Activated CD4-positive, alpha-beta T cell treated with anti-CD3 and anti-CD28 coated beads, Interleukin-2, amount 10 ng/mL, durations not matched to agents 24 days and 14 days (primary cell): ENCODE data around the gene XRN1. TPM values are rescaled to one million over a fixed set of nuclear protein-coding genes. Genes with fewer than 3 reads are reported as not detected.
"Not testable (repeated sequence)": the region's sequence is repeated elsewhere in the genome, so short reads cannot be mapped to it uniquely, and the experiment has no call there.

ENCODE experiments used
- DNase-seq: peaks from one replicate; pipeline ENCODE4 v3.0.0; 2022
- H3K27ac Mint-ChIP-seq: one replicate; pipeline ENCODE4 v1.8.0; 2022; ENCODE audit warnings: mild to moderate bottlenecking, mixed read lengths
- H3K27me3 Mint-ChIP-seq: one replicate; pipeline ENCODE4 v1.8.0; 2022; ENCODE audit warnings: mixed read lengths
- H3K36me3 Mint-ChIP-seq: one replicate; pipeline ENCODE4 v1.8.0; 2022; ENCODE audit warnings: low read depth, mild to moderate bottlenecking, mixed read lengths
- H3K4me1 Mint-ChIP-seq: one replicate; pipeline ENCODE4 v1.8.0; 2021; ENCODE audit warnings: mixed read lengths
- H3K4me3 Mint-ChIP-seq: one replicate; pipeline ENCODE4 v1.8.0; 2022; ENCODE audit warnings: mild to moderate bottlenecking, moderate library complexity, mixed read lengths
- H3K9me3 Mint-ChIP-seq: one replicate; pipeline ENCODE4 v1.8.0; 2021; ENCODE audit warnings: mixed read lengths
- intact Hi-C: fragments of 100-400 bp; cut with micrococcal nuclease; formaldehyde crosslinking; loops from one replicate; pipeline ENCODE4 v1.15.1; 2023
- total RNA-seq: library from RNA; stranded (reverse); gene quantifications from 2 replicates; pipeline ENCODE4 v1.2.3, GENCODE V29; 2022

XRN1 gene
- total RNA-seq, 1 donor from 2014 or later, result 49.5 TPM

DNA sequence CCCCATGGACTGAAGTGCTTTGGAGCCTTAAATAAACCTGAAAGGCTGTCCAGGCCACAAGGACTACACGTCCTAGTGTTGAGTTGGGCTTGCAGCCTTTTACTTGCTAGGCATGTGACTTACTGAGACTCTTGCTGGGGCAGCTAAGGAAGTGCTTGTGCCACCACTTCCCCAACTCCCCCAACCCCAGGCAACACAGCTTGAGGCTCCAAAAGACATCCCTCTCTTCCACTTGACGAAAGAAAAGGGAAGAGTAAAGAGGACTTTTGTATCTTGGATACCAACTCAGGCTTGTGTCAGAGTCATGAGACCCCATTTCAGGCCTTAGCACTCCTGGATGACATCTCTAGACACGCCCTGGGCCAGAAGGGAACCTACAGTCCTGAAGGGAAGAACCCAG, 109.8 kb downstream of the XRN1 start:
- Mint-ChIP-seq H3K27ac (no peak overlapping the region), H3K36me3 (peaks cover 70% of the 10 kb centered on the region), H3K9me3 (peaks cover 22% of the 10 kb centered on the region), H3K27me3 (no peaks in the 10 kb centered on the region), H3K4me3 (no peak overlapping the region), H3K4me1 (peaks cover 3% of the 10 kb centered on the region)
- intact Hi-C loops, result no loop called here
- DNase-seq, result no peak

GRCh38 chr3:142332390-142332789, 115.4 kb downstream of the XRN1 start:
- H3K36me3 Mint-ChIP-seq, result peaks cover 51% of the 10 kb centered on the region
- no peaks in the 10 kb centered on the region for H3K27me3 Mint-ChIP-seq
- H3K27ac Mint-ChIP-seq, result no peak overlapping the region
- intact Hi-C loops, result no loop called here
- H3K4me1 Mint-ChIP-seq, result no peaks in the 10 kb centered on the region
- DNase-seq, result no peak
- no peak overlapping the region for H3K4me3 Mint-ChIP-seq
- no peaks in the 10 kb centered on the region for H3K9me3 Mint-ChIP-seq

- Mint-ChIP-seq H3K36me3 (peaks cover 69% of the 10 kb centered on the region), H3K9me3 (peaks cover 21% of the 10 kb centered on the region)
- DNase-seq, intact Hi-C loops, H3K27ac Mint-ChIP-seq, H3K4me1 Mint-ChIP-seq, H3K4me3 Mint-ChIP-seq, H3K27me3 Mint-ChIP-seq: not testable (repeated sequence)
Measured at GRCh38 chr3:142324275-142324953, 123.4 kb downstream of the XRN1 start.

GRCh38 chr3:142319912-142320311, 127.9 kb downstream of the XRN1 start:
- no peak overlapping the region for H3K4me3 Mint-ChIP-seq
- no peak for DNase-seq
- no peaks in the 10 kb centered on the region for H3K27me3 Mint-ChIP-seq
- H3K9me3 Mint-ChIP-seq, result no peaks in the 10 kb centered on the region
- peaks cover 4% of the 10 kb centered on the region for H3K4me1 Mint-ChIP-seq
- peaks cover 54% of the 10 kb centered on the region for H3K36me3 Mint-ChIP-seq
- H3K27ac Mint-ChIP-seq, result no peak overlapping the region
- intact Hi-C loops, result no loop called here

DNA sequence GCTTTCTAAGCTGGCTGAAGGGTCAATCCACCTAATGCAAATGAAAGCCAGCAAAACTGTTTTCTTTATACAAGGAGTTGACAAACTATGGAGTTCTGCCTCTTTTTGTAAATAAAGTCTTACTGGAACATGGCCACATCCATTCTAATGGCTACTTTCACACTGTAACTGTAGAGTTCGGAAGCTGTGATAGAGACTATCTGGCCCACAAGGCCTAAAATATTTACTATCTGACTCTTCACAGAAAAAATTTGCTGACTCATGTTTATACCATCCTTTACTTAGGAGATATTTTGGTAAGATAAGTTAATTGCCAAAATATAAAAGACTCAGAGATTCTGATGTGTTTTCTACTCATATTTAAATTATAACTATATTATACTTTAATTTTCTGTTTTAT, 128.7 kb downstream of the XRN1 start:
- no peak overlapping the region for H3K27ac Mint-ChIP-seq
- no peaks in the 10 kb centered on the region for H3K9me3 Mint-ChIP-seq
- peaks cover 4% of the 10 kb centered on the region for H3K4me1 Mint-ChIP-seq
- peaks cover 46% of the 10 kb centered on the region for H3K36me3 Mint-ChIP-seq
- intact Hi-C loops, result no loop called here
- no peak for DNase-seq
- no peak overlapping the region for H3K4me3 Mint-ChIP-seq
- H3K27me3 Mint-ChIP-seq, result no peaks in the 10 kb centered on the region

DNA sequence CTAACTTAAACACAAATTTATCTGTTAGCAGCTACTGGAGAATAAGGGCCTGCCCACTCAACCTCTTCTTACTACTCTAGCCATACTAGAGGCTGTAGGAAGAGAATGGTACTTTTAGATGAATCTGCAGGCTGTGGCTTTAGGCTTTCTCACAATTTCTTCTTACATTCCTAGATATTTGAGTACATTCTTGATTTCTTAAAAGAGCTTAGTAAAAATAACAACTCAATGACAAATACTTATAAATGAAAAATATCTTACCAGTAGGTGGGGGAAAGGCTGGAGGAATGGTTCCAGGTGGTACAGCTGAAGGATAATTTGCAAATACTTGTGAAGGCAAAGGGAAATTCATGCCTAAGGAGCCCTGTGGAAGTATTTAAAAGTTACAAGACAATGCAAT, 129.5 kb downstream of the XRN1 start:
- peaks cover 49% of the 10 kb centered on the region for H3K36me3 Mint-ChIP-seq
- DNase-seq, result no peak
- H3K27me3 Mint-ChIP-seq, result no peaks in the 10 kb centered on the region
- H3K27ac Mint-ChIP-seq, result no peak overlapping the region
- H3K9me3 Mint-ChIP-seq, result no peaks in the 10 kb centered on the region
- H3K4me1 Mint-ChIP-seq, result peaks cover 4% of the 10 kb centered on the region
- no peak overlapping the region for H3K4me3 Mint-ChIP-seq
- intact Hi-C loops, result no loop called here

DNA sequence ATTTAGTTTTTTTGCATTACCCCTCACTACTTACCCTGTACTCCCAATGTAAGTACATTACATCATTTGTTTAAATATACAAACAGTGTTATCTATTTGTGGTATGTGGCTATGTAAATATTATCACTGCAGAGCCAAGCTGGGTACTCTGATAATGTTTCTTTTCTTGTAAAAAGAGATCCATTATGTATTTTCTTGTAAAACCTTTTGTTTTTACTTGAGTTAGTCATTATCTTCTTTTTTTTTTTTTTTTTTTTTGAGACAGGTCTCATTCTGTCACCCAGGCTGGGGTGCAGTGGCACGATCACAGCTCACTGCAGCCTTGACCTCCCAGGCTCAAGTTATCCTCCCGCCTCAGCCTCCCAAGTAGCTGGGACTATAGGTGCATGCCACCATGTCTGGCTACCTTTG, 131.9 kb downstream of the XRN1 start:
- H3K9me3 Mint-ChIP-seq, intact Hi-C loops, H3K4me3 Mint-ChIP-seq, H3K4me1 Mint-ChIP-seq, DNase-seq, H3K27me3 Mint-ChIP-seq, H3K27ac Mint-ChIP-seq: not testable (repeated sequence)
- H3K36me3 Mint-ChIP-seq, result peaks cover 54% of the 10 kb centered on the region

- H3K4me1 Mint-ChIP-seq, result peaks cover under 1% of the 10 kb centered on the region
- DNase-seq, result no peak
- H3K9me3 Mint-ChIP-seq, result no peaks in the 10 kb centered on the region
- intact Hi-C loops, result no loop called here
- no peaks in the 10 kb centered on the region for H3K27me3 Mint-ChIP-seq
- no peak overlapping the region for H3K27ac Mint-ChIP-seq
- H3K4me3 Mint-ChIP-seq, result no peak overlapping the region
- peaks cover 50% of the 10 kb centered on the region for H3K36me3 Mint-ChIP-seq
Measured at GRCh38 chr3:142315083-142315482, 132.8 kb downstream of the XRN1 start.

- Mint-ChIP-seq H3K4me3 (no peak overlapping the region), H3K27me3 (no peaks in the 10 kb centered on the region), H3K9me3 (no peaks in the 10 kb centered on the region), H3K27ac (no peak overlapping the region), H3K4me1 (no peaks in the 10 kb centered on the region), H3K36me3 (peaks cover 41% of the 10 kb centered on the region)
- no peak for DNase-seq
- intact Hi-C loops, result no loop called here
Measured at GRCh38 chr3:142310439-142310838, 137.4 kb downstream of the XRN1 start.

DNA sequence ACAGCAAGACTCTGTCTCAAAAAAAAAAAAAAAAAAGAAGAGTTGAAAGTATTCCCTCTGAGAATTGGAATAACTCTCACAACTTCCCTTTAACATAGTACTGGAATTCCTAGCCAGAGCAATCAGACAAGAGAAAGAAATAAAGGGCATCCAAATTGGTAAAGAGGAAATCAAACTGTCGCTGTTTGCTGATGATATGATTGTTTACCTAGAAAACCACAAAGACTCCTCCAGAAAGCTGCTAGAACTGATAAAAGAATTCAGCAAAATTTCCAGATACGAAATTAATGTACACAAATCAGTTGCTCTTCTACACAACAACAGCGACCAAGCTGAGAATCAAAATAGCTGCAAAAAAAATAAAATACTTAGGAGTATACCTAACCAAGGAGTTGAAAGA, 145.0 kb downstream of the XRN1 start:
- H3K27ac Mint-ChIP-seq, H3K27me3 Mint-ChIP-seq, H3K4me3 Mint-ChIP-seq, intact Hi-C loops, H3K4me1 Mint-ChIP-seq, DNase-seq: not testable (repeated sequence)
- peaks cover 15% of the 10 kb centered on the region for H3K9me3 Mint-ChIP-seq
- H3K36me3 Mint-ChIP-seq, result peaks cover 55% of the 10 kb centered on the region

DNA sequence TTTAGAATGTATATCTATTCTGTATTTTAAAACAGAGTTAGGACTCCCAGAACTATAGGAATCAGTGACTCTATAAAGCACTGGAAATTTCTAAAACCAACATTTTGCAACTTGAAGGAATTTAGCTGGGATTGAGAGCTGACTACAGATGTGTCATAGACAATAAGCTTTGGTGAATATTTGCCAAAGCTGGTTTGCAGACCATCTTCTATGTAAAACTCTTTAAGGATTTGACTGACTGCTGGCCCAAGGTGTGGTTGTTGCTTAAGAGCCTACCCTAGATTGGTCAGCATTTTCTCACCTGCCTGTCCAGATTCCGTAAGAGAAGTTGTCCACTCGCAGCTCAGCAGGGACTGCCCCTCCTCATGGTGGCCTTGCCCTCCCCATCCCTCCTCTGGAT, 149.2 kb downstream of the XRN1 start:
- Mint-ChIP-seq H3K27me3 (no peaks in the 10 kb centered on the region), H3K9me3 (peaks cover 17% of the 10 kb centered on the region), H3K4me3 (no peak overlapping the region), H3K27ac (no peak overlapping the region), H3K36me3 (peaks cover 30% of the 10 kb centered on the region), H3K4me1 (no peaks in the 10 kb centered on the region)
- DNase-seq, result no peak
- intact Hi-C loops, result no loop called here

DNA sequence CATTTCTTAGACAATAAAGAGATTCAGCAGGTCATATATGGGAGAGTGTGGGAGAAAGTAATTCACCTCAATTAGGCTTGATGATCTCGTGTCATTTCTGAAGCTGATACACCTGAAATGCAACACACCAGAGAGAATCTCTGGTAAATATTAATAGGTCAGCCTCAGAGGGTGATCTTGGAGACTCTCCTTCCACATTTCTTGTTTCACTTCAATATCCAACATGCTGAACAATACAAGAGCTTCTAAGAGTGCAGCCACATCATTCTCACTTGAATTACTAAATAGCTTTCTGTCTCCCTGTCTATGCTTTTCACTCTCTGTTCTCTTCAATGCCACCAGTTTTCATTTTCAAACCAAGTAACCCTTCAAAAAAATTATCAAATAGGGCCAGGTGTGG, 151.3 kb downstream of the XRN1 start:
- peaks cover 10% of the 10 kb centered on the region for H3K9me3 Mint-ChIP-seq
- H3K27ac Mint-ChIP-seq, result no peak overlapping the region
- intact Hi-C loops, result no loop called here
- no peak for DNase-seq
- no peak overlapping the region for H3K4me3 Mint-ChIP-seq
- H3K36me3 Mint-ChIP-seq, result peaks cover 15% of the 10 kb centered on the region
- no peaks in the 10 kb centered on the region for H3K4me1 Mint-ChIP-seq
- no peaks in the 10 kb centered on the region for H3K27me3 Mint-ChIP-seq

DNA sequence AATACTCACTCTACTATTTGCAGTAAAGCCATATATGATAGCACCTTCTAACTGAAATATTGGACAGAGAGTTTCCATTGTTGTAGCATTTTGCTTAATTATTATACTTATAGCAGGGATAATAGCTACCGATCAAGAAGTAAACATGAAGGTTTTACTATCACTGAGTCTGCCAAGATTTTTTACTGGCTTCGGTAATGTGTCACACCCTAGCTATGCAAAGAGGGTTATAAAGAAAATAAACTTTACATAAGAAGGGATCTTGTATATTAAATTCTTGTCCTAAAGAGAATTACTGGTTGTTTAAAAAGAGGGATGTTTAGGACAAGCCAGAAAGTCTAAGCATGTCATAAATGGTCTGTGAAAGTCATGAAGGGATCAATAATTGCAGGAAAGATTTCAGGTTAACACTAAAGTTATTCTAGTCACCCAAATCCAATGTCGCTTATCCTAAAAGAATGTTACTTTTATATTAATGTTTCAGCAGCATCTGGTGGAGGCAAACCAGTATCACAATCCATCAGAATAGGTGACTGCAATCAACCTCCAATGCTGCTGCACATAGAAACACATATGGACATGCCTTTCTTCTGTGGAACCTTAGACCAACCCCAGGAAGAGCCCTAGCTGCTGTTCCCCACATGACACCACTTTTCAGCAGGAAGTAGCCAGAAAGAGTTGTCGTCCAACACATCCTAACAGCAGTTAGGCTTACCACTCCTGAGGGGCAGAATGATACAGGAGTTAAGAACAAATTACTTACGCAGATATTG, 159.8 kb downstream of the XRN1 start:
- H3K27me3 Mint-ChIP-seq, result no peaks in the 10 kb centered on the region
- no peak for DNase-seq
- intact Hi-C loops, result no loop called here

DNA sequence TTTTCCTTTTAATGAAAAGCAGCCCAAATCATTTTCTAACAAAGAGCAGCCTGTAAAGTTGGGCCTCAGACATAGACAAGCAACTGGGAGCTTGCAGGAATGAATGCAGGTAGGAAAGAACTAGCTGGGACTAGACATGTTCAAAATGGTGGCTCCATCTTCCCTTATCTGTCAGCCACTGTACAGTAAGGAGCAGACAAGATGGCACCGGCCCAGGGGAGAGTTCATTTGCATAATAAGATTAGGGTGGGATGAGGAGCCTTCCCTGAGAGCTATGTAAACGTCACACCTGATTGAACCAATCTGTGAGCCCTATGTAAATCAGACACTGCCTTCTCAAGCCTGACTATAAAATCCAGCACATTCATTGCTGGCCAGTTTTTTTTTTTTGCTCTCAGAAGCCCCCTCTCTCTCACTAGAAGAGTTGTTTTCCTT, 162.7 kb downstream of the XRN1 start:
- H3K9me3 Mint-ChIP-seq, result peaks cover 10% of the 10 kb centered on the region
- DNase-seq, result no peak
- H3K27ac Mint-ChIP-seq, result no peak overlapping the region
- H3K4me1 Mint-ChIP-seq, result no peaks in the 10 kb centered on the region
- no peaks in the 10 kb centered on the region for H3K27me3 Mint-ChIP-seq
- H3K4me3 Mint-ChIP-seq, result no peak overlapping the region
- intact Hi-C loops, result no loop called here
- peaks cover 7% of the 10 kb centered on the region for H3K36me3 Mint-ChIP-seq

More for the DNA sequence above, 159.8 kb downstream of the XRN1 start:
- H3K4me1 Mint-ChIP-seq, result no peaks in the 10 kb centered on the region
- peaks cover 12% of the 10 kb centered on the region for H3K9me3 Mint-ChIP-seq
- peaks cover 7% of the 10 kb centered on the region for H3K36me3 Mint-ChIP-seq
- no peak overlapping the region for H3K27ac Mint-ChIP-seq
- H3K4me3 Mint-ChIP-seq, result no peak overlapping the region
